Measurements from ENCODE around the gene POLQ. TPM values are rescaled to one million over a fixed set of nuclear protein-coding genes. Genes with fewer than 3 reads are reported as not detected.
A peak's percentile ranks its signal among the peaks of the same experiment; 100 is the strongest.
"Not testable (repeated sequence)": the region's sequence is repeated elsewhere in the genome, so short reads cannot be mapped to it uniquely, and the experiment has no call there.

The POLQ gene
- 7.1 TPM for polyA plus RNA-seq (2013, experiment 1 of 2)
- 7.3 TPM for polyA plus RNA-seq (2013, experiment 2 of 2)

DNA sequence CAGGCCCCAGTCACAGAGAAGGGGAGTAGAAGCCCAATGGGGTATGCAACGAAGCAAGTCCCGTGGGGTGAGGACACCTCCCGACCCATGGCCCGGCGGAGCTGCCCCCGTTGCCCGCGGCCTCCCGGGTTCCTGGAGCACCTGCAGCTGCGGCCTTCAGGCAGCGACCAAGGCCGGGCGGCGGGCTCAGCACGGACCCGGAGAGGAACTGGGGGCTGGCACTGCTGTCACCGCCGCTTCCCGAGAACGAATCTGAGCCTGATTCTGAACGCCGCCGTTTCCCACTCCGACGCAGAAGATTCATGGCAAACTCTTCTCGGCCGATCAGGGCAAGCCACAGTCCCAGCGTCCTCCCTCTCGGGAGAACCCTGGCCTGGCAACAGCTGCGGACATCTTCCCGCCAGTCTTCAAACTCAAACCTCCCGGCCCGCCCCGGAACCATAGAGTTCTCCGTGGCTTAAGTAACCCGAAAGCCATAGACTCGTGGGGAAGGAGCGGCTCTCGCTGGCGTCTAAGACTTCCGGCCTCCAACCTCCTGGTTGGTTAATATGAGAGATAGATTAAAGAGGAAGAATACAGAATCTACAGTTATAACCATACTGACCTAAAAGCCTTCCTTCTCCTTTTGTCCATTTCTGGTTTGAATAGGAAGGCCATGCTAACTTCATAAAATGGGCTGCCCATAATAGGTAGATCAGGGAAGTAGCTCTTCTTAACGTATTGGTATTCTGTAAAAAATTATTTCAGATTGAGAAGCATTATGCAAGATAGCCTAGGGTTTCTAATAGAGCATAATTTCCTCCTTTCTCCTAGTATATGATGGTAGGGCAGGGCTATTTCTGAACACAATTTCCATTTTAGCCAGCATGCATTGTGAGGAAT is at the start of gene POLQ:
POLQ (minus strand) TSS at position 415 of the 882 bp plus-strand sequence; CDS start at position 304, 111 bp downstream.
- no peaks in the 10 kb centered on the region for H3K9me3 ChIP-seq (ENCODE audit: insufficient read depth, low read depth, low read length)
- under 1% methylated on average over 41 of the region's 42 CpGs for WGBS
- H3K4me1 ChIP-seq (ENCODE audit: insufficient read depth, low read length): peaks cover 6% of the 10 kb centered on the region; the same call in 1 of the 2 replicates
- no peaks in the 10 kb centered on the region for H3K27me3 ChIP-seq (ENCODE audit: insufficient read depth, low read length)
- H3K27ac ChIP-seq (ENCODE audit: low read depth, low read length): peak within 1 kb of the TSS; percentile 60
- peak within 1 kb of the TSS; percentile 98 for H3K4me3 ChIP-seq (ENCODE audit: low read length)
- peaks cover 35% of the 10 kb centered on the region for H3K36me3 ChIP-seq (ENCODE audit: insufficient read depth, low read length)
- peak within 1 kb of the TSS; percentile 92 for H3K9ac ChIP-seq (ENCODE audit: low read depth, low read length)

- no peaks in the 10 kb centered on the region for H3K27me3 ChIP-seq (ENCODE audit: insufficient read depth, low read length)
- H3K9me3 ChIP-seq (ENCODE audit: insufficient read depth, low read depth, low read length): no peaks in the 10 kb centered on the region
- no peak overlapping the region for H3K27ac ChIP-seq (ENCODE audit: low read depth, low read length)
- peaks cover 21% of the 10 kb centered on the region for H3K4me1 ChIP-seq (ENCODE audit: insufficient read depth, low read length)
- no peaks in the 10 kb centered on the region for H3K36me3 ChIP-seq (ENCODE audit: insufficient read depth, low read length)
- WGBS: 95% methylated on average over 2 of the region's 2 CpGs
- H3K4me3 ChIP-seq (ENCODE audit: low read length): no peak overlapping the region
- no peak overlapping the region for H3K9ac ChIP-seq (ENCODE audit: low read depth, low read length)
Observed at GRCh38 chr3:121594850-121595249, 49.1 kb upstream of the POLQ start.

DNA sequence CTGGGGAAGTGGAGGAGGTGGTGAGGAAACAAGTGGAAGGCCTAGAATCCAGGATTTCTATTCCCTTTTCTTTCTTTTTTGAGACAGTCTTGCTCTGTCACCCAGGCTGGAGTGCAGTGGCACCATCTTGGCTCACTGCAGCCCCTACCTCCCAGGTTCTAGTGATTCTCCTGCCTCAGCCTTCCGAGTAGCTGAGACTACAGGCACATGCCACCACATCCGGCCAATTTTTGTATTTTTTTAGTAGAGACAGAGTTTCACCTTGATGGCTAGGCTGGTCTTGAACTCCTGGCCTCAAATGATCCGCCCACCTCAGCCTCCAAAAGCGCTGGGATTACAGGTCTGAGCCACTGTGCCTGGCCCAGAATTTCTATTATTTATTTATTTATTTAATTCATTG is 48.0 kb upstream of the POLQ start:
- Histone ChIP-seq H3K27ac (ENCODE audit: low read depth, low read length) (peak overlapping the region; percentile 92; the same call in 1 of the 2 replicates), H3K4me3 (ENCODE audit: low read length) (0 out of 2 replicates have a peak overlapping the region, but pooled peaks have one; percentile 5), H3K4me1 (ENCODE audit: insufficient read depth, low read length) (peaks cover 21% of the 10 kb centered on the region), H3K9ac (ENCODE audit: low read depth, low read length) (peak overlapping the region; percentile 67)
- WGBS: 90% methylated on average over 4 of the region's 4 CpGs
- H3K9me3 ChIP-seq (ENCODE audit: insufficient read depth, low read depth, low read length); H3K36me3 ChIP-seq (ENCODE audit: insufficient read depth, low read length); H3K27me3 ChIP-seq (ENCODE audit: insufficient read depth, low read length): not testable (repeated sequence)

- no peaks in the 10 kb centered on the region for H3K27me3 ChIP-seq (ENCODE audit: insufficient read depth, low read length)
- no peaks in the 10 kb centered on the region for H3K9me3 ChIP-seq (ENCODE audit: insufficient read depth, low read depth, low read length)
- 0 out of 2 replicates have a peak within 1 kb of the TSS, but pooled peaks have one; percentile 5 for H3K4me3 ChIP-seq (ENCODE audit: low read length)
- H3K27ac ChIP-seq (ENCODE audit: low read depth, low read length): peak within 1 kb of the TSS; percentile 98
- WGBS: 24% methylated on average over 11 of the region's 11 CpGs
- peaks cover 21% of the 10 kb centered on the region for H3K4me1 ChIP-seq (ENCODE audit: insufficient read depth, low read length)
- H3K9ac ChIP-seq (ENCODE audit: low read depth, low read length): peak within 1 kb of the TSS; percentile 73
- H3K36me3 ChIP-seq (ENCODE audit: insufficient read depth, low read length): no peaks in the 10 kb centered on the region
Observed at GRCh38 chr3:121592856-121593702, 47.3 kb upstream of the POLQ start, which contains the start of gene FBXO40. TSS of gene FBXO40 (plus strand) at chr3:121593379. CDS start at chr3:121620576, 27,197 bp downstream.

DNA sequence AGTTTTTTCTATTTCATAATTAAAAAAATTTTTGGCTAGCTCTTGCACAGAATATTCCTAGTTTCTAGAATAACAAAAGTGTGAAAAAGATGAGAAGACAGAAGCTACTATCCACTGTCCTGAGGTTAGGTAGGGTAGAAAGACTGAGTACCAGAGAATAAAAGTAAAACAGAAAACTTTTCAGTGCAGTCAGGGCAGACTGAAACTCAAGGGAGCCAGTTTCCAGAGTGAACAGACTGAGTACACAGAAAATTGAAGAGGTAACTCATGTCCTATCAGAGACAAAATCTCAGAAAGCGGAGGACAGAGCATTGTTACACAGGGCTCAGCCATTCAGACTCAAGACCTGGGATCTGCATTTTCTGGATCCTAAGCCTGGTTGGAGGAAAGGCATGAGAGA is 38.6 kb upstream of the POLQ start:
- Histone ChIP-seq H3K27ac (ENCODE audit: low read depth, low read length) (no peak overlapping the region), H3K9ac (ENCODE audit: low read depth, low read length) (no peak overlapping the region), H3K4me1 (ENCODE audit: insufficient read depth, low read length) (no peaks in the 10 kb centered on the region), H3K9me3 (ENCODE audit: insufficient read depth, low read depth, low read length) (no peaks in the 10 kb centered on the region), H3K27me3 (ENCODE audit: insufficient read depth, low read length) (no peaks in the 10 kb centered on the region), H3K4me3 (ENCODE audit: low read length) (no peak overlapping the region), H3K36me3 (ENCODE audit: insufficient read depth, low read length) (no peaks in the 10 kb centered on the region)
- 94% methylated on average over 1 of the region's 1 CpG for WGBS

DNA sequence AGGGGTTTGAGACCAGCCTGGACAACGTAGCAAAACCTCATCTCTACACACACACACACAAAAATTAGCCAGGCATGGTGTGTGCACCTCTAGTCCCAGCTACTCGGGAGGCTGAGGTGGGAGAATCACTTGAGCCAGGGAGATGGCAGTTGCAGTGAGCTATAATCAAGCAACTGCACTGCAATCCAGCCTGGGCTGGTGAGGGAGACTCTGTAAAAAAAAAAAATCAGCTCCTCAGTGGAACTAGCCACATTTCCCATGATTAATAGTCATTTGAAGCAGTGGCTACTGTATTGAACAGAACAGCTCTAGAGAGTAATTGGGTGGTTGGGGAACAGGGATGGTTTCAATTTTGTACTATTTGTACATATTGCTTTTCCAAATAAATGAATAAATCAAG is 35.9 kb upstream of the POLQ start:
- H3K4me3 ChIP-seq (ENCODE audit: low read length): no peak overlapping the region

GRCh38 chr3:121574449-121574848 is 28.7 kb upstream of the POLQ start:
- Histone ChIP-seq H3K27ac (ENCODE audit: low read depth, low read length) (no peak overlapping the region), H3K9ac (ENCODE audit: low read depth, low read length) (no peak overlapping the region), H3K36me3 (ENCODE audit: insufficient read depth, low read length) (no peaks in the 10 kb centered on the region), H3K27me3 (ENCODE audit: insufficient read depth, low read length) (no peaks in the 10 kb centered on the region), H3K9me3 (ENCODE audit: insufficient read depth, low read depth, low read length) (no peaks in the 10 kb centered on the region), H3K4me3 (ENCODE audit: low read length) (no peak overlapping the region), H3K4me1 (ENCODE audit: insufficient read depth, low read length) (peaks cover 15% of the 10 kb centered on the region)
- 72% methylated on average over 5 of the region's 6 CpGs for WGBS

More for the DNA sequence above, 35.9 kb upstream of the POLQ start:
- Histone ChIP-seq H3K4me1 (ENCODE audit: insufficient read depth, low read length) (no peaks in the 10 kb centered on the region), H3K36me3 (ENCODE audit: insufficient read depth, low read length) (no peaks in the 10 kb centered on the region), H3K27ac (ENCODE audit: low read depth, low read length) (no peak overlapping the region), H3K27me3 (ENCODE audit: insufficient read depth, low read length) (no peaks in the 10 kb centered on the region), H3K9me3 (ENCODE audit: insufficient read depth, low read depth, low read length) (no peaks in the 10 kb centered on the region), H3K9ac (ENCODE audit: low read depth, low read length) (no peak overlapping the region)
- WGBS: 72% methylated on average over 1 of the region's 2 CpGs

- H3K9me3 ChIP-seq (ENCODE audit: insufficient read depth, low read depth, low read length): no peaks in the 10 kb centered on the region
- H3K36me3 ChIP-seq (ENCODE audit: insufficient read depth, low read length): no peaks in the 10 kb centered on the region
- no peak within 1 kb of the TSS for H3K9ac ChIP-seq (ENCODE audit: low read depth, low read length)
- no peaks in the 10 kb centered on the region for H3K27me3 ChIP-seq (ENCODE audit: insufficient read depth, low read length)
- H3K27ac ChIP-seq (ENCODE audit: low read depth, low read length): no peak within 1 kb of the TSS
- WGBS: 93% methylated on average over 4 of the region's 5 CpGs
- H3K4me1 ChIP-seq (ENCODE audit: insufficient read depth, low read length): peaks cover 12% of the 10 kb centered on the region
- H3K4me3 ChIP-seq (ENCODE audit: low read length): no peak within 1 kb of the TSS
Observed at GRCh38 chr3:121567649-121568048, 21.9 kb upstream of the POLQ start, which contains the start of gene ARGFX. TSS of gene ARGFX (plus strand) at chr3:121567949. CDS start at chr3:121570714, 2,765 bp downstream.

- no peaks in the 10 kb centered on the region for H3K9me3 ChIP-seq (ENCODE audit: insufficient read depth, low read depth, low read length)
- WGBS: 93% methylated on average over 9 of the region's 9 CpGs
- no peaks in the 10 kb centered on the region for H3K27me3 ChIP-seq (ENCODE audit: insufficient read depth, low read length)
- H3K9ac ChIP-seq (ENCODE audit: low read depth, low read length): no peak overlapping the region
- H3K27ac ChIP-seq (ENCODE audit: low read depth, low read length): no peak overlapping the region
- H3K36me3 ChIP-seq (ENCODE audit: insufficient read depth, low read length): no peaks in the 10 kb centered on the region
- H3K4me3 ChIP-seq (ENCODE audit: low read length): no peak overlapping the region
- peaks cover 19% of the 10 kb centered on the region for H3K4me1 ChIP-seq (ENCODE audit: insufficient read depth, low read length)
Observed at GRCh38 chr3:121566773-121567172, 21.0 kb upstream of the POLQ start.

- Histone ChIP-seq H3K36me3 (ENCODE audit: insufficient read depth, low read length) (no peaks in the 10 kb centered on the region), H3K27me3 (ENCODE audit: insufficient read depth, low read length) (no peaks in the 10 kb centered on the region), H3K9ac (ENCODE audit: low read depth, low read length) (no peak overlapping the region), H3K27ac (ENCODE audit: low read depth, low read length) (no peak overlapping the region), H3K4me3 (ENCODE audit: low read length) (no peak overlapping the region), H3K4me1 (ENCODE audit: insufficient read depth, low read length) (peaks cover 11% of the 10 kb centered on the region; the same call in 1 of the 2 replicates), H3K9me3 (ENCODE audit: insufficient read depth, low read depth, low read length) (no peaks in the 10 kb centered on the region)
Observed at GRCh38 chr3:121562148-121562547, 16.4 kb upstream of the POLQ start.

Data from HUES64 (cell line).